Measurements from ENCODE around the gene SCRN1. TPM values are rescaled to one million over a fixed set of nuclear protein-coding genes. Genes with fewer than 3 reads are reported as not detected.
"Not testable (repeated sequence)": the region's sequence is repeated elsewhere in the genome, so short reads cannot be mapped to it uniquely, and the experiment has no call there.

SCRN1 gene
- polyA plus RNA-seq, 3 donors, result 62.4 to 65.7 (median 63.1) TPM

DNA sequence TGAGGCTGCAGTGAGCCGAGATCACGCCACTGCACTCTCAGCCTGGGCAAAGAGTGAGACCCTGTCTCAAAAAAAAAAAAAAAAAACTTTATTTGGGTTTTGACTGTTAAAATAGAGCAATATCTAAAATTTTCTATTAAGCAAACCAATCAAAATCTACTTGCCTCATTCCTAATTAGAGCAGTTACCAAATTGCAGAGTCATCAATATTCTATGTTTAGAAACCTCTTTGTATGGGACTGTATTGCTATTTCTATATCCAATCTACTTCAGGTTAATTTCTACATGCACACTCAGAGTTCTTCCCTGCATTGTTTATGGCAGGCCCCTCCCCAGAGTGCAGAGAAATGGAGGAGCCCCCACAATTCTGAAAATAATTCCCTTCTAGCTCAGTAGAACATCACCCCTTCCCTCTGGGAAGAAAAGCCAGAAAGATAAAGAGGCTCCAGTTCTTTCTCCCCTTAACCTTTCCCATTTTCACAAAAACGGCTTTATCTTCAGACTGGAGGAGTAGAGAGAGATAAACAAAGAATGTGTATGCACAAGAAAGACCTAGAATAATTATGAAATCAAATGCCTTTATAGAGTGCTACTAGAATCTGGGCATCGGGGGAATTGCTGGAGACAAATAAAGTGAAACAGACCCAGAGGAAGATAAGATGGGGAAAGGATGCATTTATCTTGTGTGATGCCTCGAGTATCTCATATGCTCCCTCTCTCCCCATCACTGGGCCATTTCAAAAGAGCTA lies 17.9 kb downstream of the SCRN1 start:
- DNase-seq, result no peak

DNA sequence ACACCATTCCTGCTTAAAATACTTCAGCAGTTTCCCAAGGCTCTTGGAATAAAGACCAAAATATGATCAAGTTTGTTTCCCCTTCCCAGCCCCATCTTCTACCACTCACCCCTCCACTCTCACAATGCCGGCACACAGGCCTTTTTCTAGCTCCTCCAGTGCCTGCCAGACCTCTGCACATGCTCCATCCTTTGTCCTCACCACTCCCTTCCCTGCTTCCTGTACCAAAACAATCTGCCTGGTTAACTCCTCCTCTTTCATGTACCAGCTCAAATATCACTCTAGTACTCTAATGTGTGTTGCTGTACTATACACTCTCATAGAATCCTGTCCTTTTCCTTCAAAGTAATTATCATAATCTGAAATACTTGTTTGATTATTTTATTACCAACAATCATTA lies 19.4 kb downstream of the SCRN1 start:
- no peak for DNase-seq

DNA sequence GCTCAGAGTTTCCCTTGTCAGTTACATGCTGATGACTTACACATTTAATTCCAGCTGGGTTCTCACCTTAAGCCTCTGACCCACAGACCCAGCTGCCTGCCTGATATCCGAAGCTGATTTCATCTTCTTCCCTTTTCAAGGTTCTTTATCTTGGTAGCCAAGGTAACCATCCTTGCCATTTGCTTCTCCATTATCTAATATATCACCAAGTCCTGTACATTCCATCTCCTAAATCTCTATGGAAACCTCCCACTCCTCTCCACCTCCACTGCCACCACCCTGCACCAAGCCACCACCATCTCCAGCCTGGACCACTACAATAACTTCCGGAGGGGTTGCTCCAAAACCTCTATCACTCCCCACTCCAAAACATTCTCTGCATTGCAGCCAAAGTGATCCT lies 19.9 kb downstream of the SCRN1 start:
- DNase-seq, result no peak

DNA sequence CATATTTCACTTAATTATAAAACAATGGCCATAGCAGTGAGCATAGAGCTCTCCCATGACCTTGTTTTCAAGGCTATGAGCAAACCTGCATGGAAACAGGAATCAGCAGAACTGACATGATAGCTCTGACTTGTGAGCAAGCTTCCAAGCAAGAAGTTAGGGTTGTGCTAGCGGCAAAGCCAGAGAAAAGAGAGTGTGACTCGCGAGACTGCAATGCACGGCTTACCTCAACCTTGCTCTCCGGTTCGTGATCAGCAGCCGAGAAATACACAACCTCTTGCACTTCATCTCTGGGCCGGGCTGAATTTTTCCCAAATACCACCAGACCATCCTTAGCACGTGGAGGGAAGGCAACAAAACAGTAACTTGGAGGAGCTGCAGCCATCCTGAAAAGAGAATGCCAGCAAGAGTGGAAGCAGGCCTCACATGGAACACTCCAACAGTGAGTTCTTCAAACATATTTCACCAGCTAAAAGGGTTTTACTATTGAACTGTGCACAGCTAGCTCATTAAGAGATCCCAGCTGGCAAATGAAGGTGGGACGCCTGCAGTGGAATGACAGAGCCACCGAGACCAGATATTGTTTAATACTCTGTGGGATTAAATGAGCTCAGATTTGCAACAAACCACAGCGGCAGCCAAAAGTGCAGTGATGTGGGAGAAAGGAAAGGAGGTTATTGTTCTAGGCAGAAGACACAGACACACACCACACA lies 20.8 kb downstream of the SCRN1 start:
- no peak for DNase-seq

DNA sequence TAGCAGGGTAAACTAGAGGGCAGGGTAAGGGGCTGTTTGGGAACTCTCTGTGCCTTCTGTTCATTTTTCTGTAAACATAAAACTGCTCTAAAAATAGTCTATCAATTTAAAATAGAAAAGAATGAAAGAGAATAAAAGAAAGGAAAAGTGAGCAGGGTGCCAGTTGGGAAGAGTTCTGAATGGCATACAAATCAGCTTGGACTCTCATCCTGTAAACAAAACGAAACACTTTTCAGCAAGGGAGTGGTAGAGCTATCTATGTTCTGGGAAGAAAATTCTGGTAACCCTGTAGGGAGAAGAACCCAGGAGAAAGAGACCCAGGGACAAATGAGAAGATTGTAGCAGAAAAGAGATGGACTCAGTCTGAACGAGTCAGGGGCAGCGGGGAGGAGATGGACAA lies 24.6 kb downstream of the SCRN1 start:
- no peak for DNase-seq

DNA sequence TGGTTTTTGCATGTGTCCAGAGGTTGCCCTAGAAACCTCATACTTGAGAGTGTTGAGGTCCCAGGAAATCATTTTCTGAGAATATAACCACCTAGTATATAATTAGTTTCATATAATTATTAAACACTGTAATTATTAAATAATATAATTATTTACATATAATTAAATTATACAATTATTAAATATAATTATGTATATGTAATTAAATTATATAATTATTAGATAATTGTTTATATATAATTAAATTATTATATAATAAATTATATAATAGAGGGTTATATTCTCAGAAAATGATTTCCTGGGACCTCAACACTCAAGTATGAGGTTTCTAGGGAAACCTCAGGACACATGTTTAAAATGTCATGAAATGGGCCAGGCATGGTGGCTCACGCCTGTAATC lies 27.6 kb downstream of the SCRN1 start:
- no peak for DNase-seq

DNA sequence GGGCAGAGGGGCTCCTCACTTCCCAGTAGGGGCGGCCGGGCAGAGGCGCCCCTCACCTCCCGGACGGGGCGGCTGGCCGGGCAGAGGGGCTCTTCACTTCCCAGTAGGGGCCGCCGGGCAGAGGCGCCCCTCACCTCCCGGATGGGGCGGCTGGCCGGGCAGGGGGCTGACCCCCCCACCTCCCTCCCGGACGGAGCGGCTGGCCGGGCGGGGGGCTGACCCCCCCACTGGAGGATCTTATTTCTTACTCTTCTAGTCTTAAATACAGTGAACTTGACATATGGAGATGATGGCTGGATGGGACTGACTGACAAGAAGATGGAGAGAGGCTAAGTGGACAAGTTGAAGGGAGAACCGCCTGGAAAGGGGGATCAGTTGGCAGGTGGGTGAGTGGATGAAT lies 28.0 kb downstream of the SCRN1 start:
- not testable (repeated sequence) for DNase-seq

DNA sequence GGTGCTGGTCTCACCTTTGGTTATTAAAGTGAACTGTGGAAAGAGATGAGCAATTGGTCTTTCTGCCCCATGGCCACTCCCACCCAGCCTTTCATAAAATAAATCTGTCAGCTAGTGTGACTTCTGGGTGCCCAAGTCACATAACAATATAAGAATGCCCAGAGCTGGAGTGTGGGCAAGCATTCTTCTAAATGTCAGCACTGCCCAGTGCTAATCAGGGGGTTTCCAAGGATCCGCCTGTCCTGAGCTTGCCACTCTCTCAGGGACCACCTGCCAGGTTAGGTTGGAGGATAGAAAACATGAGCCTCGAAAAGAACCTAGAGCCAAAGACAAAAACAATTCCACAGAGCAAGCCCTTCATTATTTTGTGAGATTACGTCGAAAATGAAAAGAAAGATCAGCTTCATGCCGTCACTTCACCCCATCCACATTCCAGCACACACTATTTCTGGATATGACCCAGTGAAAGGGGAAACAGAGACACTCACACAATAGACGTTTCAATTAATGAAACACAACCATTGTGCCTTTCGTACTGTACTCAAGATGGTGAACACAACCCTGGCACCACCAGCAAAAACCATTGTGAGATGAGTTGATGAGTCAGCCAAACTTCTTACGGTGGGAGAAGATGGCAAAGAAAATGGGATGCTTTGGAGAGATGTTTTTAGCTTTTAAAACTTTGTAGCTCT lies 30.8 kb downstream of the SCRN1 start:
- no peak for DNase-seq

DNA sequence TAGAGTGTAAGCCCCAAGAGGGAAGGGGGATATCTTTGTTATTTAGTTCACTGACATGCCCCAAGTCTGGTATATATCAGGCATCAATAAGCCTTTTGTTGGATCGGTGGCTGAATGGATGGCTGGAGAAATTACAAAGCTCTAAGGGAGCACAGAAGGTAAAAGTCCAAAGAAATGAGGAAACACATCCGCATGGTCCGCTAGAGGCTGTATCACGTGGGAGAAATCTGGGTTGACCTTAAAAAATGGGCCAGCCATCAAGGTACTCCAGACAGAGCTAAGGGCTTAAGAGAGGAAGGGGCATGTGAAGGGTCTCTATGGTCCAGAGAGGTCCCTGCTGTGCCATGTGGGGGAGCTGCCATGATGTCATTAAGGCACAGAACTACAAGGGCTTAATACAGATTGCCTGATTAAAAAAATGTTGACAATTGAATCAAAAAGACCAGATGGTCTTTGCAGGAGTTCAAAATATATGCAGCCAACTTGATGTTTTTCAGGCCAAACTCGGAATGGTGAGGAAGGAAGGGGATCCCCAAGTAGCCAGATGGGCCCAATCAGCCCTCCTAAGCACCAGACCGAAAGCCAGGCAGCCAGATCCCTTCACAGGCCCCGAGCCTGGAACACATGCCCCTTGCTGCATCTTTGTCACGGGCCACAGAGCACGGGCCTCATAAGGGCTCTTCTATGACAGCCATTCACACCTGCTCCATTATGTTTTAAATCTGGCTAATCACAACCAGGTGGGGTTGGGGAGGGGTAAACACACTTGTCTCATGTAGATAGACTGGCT lies 31.9 kb downstream of the SCRN1 start:
- DNase-seq, result no peak

DNA sequence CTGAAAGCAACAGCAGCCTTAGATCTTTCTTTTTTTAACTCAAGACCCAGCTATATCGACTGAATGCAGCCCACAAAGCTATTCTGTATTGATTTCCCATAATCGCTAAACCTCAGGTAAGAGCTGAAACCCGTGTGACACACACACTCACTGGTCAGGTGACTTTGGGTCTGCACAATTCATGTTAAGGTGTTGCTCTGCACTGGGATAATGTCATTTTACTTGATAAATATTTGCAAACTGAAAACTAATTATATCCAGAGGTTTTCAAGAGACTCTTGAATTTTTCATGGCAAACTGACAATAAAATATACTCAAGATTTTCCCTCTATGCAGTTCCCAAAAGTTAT lies 33.1 kb downstream of the SCRN1 start:
- no peak for DNase-seq

DNA sequence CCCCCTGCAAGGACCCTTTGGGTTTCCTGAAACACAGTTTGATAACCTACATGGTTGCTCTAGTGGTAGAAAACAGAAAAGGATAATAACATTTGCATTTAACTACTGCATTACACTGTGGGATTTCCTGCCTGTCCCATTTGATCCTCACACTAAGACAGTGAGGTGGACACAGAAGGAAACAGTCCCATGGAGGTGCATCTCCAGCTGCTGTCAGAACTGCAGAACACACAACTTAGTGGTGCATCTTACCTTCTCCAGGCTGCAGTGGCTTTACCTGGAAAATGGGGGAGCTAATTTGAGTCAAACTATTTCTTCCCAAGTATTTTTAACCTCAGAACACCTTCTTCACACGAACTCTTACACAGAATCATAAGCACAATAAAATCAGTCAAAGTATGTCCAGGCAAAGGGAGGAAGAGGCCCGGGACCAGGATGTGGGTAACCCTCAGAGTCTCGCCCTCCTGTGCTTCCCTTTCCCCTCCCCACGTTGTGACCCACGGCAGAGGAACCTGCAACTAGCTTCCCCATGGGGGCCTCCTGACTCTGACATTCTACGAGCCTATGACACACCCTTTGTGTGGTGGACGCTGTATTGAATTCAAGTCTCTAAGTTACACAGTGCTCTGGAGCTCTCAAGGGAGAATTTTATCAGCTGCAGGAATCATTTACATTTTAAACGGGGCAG lies 33.7 kb downstream of the SCRN1 start:
- no peak for DNase-seq

DNA sequence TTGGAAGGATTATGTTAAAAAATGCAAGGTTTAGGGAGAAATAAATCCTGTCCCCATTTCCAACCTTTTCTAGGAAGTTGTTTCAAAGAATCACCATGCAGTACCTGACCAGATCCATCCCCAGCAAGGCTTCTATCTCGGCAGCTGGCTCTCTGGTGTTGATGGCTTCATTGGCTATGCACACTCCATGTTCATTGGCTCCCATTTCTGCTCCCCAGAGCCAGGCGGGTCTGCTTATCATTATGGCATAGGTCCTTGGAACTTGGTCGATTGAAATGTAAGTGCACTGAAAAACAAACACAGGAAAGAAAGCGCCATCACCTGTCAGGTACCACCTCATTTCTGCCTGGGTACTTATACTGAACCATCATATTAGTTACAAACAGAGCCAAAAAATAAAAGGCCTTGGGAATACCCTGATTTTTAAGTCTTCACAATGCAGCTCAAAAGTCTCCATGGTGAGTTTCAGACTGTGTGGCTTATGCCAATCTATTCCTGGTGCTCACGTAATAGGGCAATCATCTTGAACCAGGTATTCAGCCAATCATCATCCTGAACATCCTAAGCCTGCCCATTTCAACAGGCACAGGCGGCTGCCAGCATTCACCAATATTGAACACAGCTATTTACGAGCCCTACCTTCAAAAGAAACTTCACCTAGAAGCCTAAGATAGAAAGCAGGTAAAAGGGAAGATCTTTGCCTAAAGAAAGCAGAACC lies 34.4 kb downstream of the SCRN1 start:
- no peak for DNase-seq

DNA sequence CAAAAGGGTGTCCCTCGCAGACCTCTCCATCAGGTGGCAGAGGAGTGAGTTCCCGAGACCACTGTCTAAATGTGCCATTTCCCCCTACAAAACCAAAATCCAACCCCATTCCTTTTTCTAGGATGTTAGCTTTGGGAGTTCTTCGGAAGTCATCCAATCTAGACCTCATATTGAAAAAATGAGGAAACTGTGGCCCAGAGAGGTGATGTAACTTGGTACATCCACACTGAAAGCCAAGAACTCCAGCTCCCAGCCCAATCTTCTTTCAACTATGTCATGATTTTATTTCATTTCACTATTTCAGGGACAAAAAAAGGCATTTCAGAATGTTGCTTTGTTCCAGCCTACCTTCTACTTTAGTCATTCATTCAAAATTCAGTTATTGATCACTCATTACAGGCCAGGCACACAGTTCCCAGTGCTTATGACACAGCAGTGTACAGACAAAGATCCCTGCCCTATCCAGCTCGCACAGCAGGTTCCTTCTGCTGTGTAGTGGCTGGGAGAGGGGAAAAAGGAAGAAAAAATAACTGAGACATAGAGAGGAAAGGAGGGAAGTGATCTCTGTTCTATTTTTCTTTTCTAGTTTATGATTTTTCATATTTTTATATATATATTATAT lies 35.8 kb downstream of the SCRN1 start:
- DNase-seq, result no peak

DNA sequence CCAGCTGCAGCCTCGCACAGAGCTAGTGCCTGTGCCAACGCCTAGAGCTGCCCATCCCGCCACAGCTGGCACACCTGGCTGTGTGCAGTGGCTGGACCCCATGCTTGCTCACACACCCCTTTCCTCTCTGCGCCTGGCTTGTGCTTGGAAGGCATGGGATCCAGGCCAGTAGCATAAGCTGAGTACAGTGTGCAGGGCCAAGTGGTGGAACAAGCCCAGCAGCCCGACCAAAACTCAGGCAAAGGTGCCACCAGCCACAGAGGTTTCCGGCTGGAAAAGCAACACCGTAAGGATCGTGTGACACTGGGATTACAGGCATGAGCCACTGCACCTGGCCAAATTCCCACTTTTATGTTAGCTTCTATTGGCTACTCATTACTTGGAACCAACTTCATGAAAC lies 38.4 kb downstream of the SCRN1 start:
- no peak for DNase-seq

DNA sequence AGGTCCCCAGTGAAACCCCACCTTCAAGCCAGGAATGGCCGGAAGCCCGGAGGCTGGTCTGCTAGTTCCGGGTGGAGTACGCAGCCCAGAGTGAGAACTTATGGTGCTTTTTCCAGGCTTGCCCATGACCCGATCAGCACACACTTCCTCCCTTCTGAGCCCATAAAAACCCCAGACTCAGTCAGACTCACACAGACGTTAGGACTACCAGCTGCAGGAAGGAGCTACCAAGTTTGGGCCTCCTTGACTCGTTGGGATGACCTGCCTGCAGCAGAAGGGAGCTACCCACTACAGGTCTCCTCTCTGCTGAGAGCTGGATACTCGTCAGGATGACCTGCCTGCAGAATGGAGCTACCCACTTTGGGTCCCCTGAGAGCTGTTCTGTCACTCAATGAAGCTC lies 39.1 kb downstream of the SCRN1 start:
- no peak for DNase-seq

DNA sequence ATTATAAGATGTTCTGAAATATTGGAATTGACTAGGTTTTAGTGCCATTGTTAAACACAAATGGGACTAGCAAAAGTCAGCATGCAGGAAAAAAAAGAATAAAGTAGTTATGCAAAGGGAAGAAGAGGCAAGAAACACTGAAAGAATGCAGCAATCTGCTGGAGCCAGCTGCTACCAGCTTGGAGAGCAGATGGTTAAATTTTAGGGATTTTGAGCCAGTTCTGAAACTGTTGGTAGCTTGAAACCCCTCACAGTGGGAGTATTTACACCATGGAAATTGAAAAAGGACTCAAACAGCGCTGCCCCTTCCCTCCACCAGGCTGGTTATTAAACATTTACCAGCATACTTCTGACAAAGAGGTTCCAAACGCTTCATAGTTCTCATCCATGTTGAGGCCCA lies 41.0 kb downstream of the SCRN1 start:
- DNase-seq, result no peak

DNA sequence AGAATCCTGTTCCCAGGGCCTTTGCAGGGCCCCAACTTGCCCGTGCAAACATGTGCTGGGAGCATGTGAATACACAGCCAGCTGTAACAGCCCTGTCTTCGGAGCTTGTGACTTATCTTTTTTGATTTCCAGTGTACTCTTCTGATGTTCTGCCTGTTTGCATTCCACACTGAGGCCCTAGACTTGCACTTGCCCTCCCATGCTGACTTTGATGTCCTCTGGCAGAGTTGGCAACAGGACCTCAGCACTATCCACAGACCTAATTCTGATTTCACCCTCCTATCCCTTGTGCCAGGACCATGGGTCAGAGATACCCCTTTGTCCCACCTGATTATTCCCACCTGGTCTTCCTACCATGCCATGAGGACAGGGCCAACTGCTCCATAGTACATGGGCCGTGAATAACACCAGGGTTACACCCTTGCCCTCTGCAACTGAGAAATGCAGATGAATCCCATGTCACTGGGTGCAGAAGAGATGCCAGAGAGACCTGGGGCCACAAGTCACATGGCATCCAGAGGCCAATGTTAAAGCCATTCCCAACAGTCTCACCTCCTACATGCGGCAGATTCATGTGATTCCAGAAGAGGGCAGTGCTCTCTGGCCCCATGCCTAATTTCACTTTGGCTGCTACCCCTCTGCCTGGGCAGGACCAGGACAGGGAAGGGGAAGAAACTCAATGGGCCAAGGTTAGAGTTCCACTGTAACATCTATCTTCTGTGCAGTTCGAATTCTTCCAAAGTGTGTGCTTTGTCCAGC lies 43.0 kb downstream of the SCRN1 start:
- no peak for DNase-seq

DNA sequence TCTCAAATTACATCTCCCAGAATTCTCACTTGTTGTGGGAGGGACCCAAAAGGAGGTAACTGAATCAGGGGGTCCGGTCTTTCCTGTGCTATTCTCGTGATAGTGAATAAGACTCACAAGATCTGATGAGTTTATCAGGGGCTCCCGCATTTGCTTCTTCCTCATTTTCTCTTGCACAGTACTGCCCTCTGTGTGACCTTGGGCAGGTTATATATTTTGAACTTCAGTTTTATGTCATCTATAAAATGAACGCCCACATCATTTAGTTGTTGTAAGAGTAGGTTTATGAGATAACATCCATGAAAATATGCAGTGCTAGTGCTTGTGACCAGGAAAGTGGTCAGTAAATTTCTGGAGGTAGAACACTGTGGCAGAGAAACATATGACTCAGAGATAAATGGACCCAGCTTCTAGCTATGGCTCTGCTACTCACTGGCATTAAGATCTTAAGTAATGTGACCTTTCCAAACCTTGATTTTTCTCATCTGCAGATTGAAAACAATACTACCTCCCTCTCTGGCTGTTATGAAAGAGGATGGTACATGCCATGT lies 44.3 kb downstream of the SCRN1 start:
- no peak for DNase-seq

DNA sequence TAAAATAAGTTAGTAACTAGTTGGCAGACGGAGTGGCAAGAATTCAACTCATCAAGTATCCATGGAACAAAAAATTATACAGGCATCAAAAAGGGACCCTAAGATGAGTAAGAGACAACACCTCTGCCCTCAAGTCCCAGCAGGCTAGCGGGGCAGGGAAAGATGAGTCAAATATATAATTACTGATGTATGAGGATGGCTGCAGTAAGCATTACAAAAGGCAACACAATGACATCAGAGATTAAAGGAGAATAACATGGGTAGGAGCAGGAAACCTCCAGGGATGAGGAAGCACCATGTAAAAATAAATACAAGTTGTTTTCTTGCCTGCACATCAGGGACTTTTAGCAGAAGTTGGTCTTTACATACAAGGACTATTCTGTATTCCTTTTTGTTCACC lies 49.4 kb downstream of the SCRN1 start:
- no peak for DNase-seq

DNA sequence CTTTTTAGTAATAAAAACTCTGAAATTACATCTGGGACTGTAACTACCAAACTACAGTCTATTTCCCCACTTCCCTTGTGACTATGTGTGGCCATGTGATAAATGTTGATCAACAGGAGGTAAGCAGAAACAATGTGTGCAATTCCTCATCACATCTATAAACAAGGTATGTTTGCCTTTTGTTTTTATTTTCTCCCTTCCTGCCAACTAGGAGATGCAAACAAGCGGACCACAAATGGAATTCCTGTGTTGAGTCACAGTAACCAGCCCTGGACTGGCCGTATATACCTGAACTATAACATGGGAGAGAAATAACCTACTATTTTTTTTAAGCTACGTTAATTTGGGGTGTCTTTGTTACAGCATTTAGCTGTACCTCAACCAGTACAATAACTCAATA lies 52.5 kb downstream of the SCRN1 start:
- no peak for DNase-seq

Measured in renal pelvis (tissue), 4 donors.